ENCODE measurements around the gene ABCC1.

DNA sequence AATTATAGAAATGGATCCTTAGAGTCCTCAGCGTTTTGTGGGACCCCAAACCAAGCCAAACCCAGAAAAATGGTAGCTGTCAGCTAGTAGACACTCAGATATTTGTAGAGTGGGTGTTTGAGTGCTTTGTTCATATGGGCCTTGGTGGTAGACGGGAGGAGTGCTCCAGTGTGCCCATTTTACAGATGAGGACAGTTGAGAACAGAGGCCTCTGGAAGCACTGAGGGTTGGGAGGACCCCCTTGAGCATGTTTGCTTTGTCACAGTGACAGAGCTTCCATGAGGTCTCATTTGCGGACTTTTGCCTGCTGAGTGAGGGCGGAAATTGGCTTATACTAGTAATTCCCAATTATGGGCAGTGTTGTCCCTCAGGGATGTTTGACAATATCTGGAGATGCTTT, 162.2 kb downstream of the ABCC1 start:
- TF ChIP-seq CTCF (IDR thresholded peaks at IDR 0.05; ENCODE audit: poor library complexity) = no peak
- no peak for TF ChIP-seq EZH2 (IDR thresholded peaks at IDR 0.05; ENCODE audit: borderline replicate concordance)
- TF ChIP-seq EZH2phosphoT487 (IDR thresholded peaks at IDR 0.05; ENCODE audit: low read depth, severe bottlenecking, unreplicated experiment) = no peak
